Suprapubic skin (tissue), 4 donors: ENCODE results near the gene SCAPER. TPM values are rescaled to one million over a fixed set of nuclear protein-coding genes. Genes with fewer than 3 reads are reported as not detected.

Experiments used
- DNase-seq, 2 donors: peaks; one replicate each; pipeline ENCODE4 v3.0.0-alpha.2; 2019; ENCODE audit warnings: low spot score in 2 of 2
- H3K27ac ChIP-seq: fragments of 200-600 bp; sonication (generic); one replicate; pipeline ENCODE4 v1.5.1; 2019
- H3K27me3 ChIP-seq: fragments of 200-600 bp; sonication (generic); one replicate; pipeline ENCODE4 v1.5.1; 2019
- H3K36me3 ChIP-seq: fragments of 200-600 bp; sonication (generic); one replicate; pipeline ENCODE4 v1.5.1; 2019
- H3K4me1 ChIP-seq: fragments of 200-600 bp; sonication (generic); one replicate; pipeline ENCODE4 v1.5.1; 2019
- H3K4me3 ChIP-seq: fragments of 200-600 bp; sonication (generic); one replicate; pipeline ENCODE4 v1.5.1; 2019; ENCODE audit warnings: mild to moderate bottlenecking
- H3K9me3 ChIP-seq: fragments of 200-600 bp; sonication (generic); one replicate; pipeline ENCODE4 v1.5.1; 2019
- CTCF ChIP-seq, 2 donors: fragments of 200-600 bp in 1 of 2; fragments of 450-650 bp in 1 of 2; sonication (generic) in 1 of 2; IDR thresholded peaks; one replicate each; pipeline ENCODE4 v1.5.1; 2016 to 2019; ENCODE audit warnings: antibody characterized with exemption in 2 of 2, mild to moderate bottlenecking in 1 of 2, moderate library complexity in 1 of 2
- EP300 ChIP-seq: sonication (generic); formaldehyde crosslinking; IDR thresholded peaks from one replicate; pipeline ENCODE4 v1.6.1; 2017; ENCODE audit warnings: antibody characterized with exemption
- POLR2A ChIP-seq, 2 donors: fragments of 450-650 bp; IDR thresholded peaks; one replicate each; pipeline ENCODE4 v1.6.1; 2017; ENCODE audit warnings: antibody characterized with exemption in 2 of 2, mild to moderate bottlenecking in 2 of 2, moderate library complexity in 2 of 2
- POLR2AphosphoS5 ChIP-seq, 3 donors: sonication (generic); formaldehyde crosslinking; IDR thresholded peaks; one replicate each; pipeline ENCODE4 v1.6.1; 2017; ENCODE audit warnings: antibody characterized with exemption in 3 of 3
- WGBS: methylation state at CpG from one replicate; pipeline ENCODE4 v1.1.5; 2018; 5-methylcytosine and 5-hydroxymethylcytosine counted together
- total RNA-seq, 4 donors: library from RNA; depleted of rRNA; stranded (reverse); fragments of >200 nt; gene quantifications; one replicate each; pipeline ENCODE4 v1.1.0, GENCODE V29; 2016

SCAPER gene
- total RNA-seq, 4 donors from 2014 or later = 26.3 to 61.4 (median 37.3) TPM

GRCh38 chr15:76386178-76386577 lies 519.0 kb downstream of the SCAPER start:
- H3K27me3 ChIP-seq = no peaks in the 10 kb centered on the region
- no peak overlapping the region for H3K4me3 ChIP-seq
- no peak for TF ChIP-seq CTCF (IDR thresholded peaks at IDR 0.05)
- no peak for TF ChIP-seq EP300
- no peak for TF ChIP-seq POLR2AphosphoS5 (IDR thresholded peaks at IDR 0.05)
- TF ChIP-seq POLR2A (IDR thresholded peaks at IDR 0.05) = no peak
- no peaks in the 10 kb centered on the region for H3K4me1 ChIP-seq
- DNase-seq = no peak
- H3K9me3 ChIP-seq = no peaks in the 10 kb centered on the region
- WGBS = 100% methylated on average over 2 of the region's 2 CpGs
- peaks cover 12% of the 10 kb centered on the region for H3K36me3 ChIP-seq
- H3K27ac ChIP-seq = no peak overlapping the region

- Histone ChIP-seq H3K9me3 (no peaks in the 10 kb centered on the region), H3K4me1 (no peaks in the 10 kb centered on the region), H3K4me3 (no peak overlapping the region), H3K27ac (no peak overlapping the region), H3K27me3 (no peaks in the 10 kb centered on the region), H3K36me3 (peaks cover 8% of the 10 kb centered on the region)
- WGBS = 94% methylated on average over 2 of the region's 2 CpGs
- no peak for TF ChIP-seq POLR2A (IDR thresholded peaks at IDR 0.05)
- TF ChIP-seq POLR2AphosphoS5 (IDR thresholded peaks at IDR 0.05) = no peak
- no peak for TF ChIP-seq EP300
- TF ChIP-seq CTCF (IDR thresholded peaks at IDR 0.05) = no peak
- no peak for DNase-seq
These were observed 520.7 kb downstream of the SCAPER start for GRCh38 chr15:76384409-76384808.

- no peak overlapping the region for H3K27ac ChIP-seq
- WGBS = 97% methylated on average over 2 of the region's 2 CpGs
- DNase-seq = no peak
- H3K4me3 ChIP-seq = no peak overlapping the region
- H3K9me3 ChIP-seq = no peaks in the 10 kb centered on the region
- TF ChIP-seq POLR2A (IDR thresholded peaks at IDR 0.05) (no peak), CTCF (IDR thresholded peaks at IDR 0.05) (no peak), EP300 (no peak), POLR2AphosphoS5 (IDR thresholded peaks at IDR 0.05) (no peak)
- peaks cover 8% of the 10 kb centered on the region for H3K36me3 ChIP-seq
- no peaks in the 10 kb centered on the region for H3K4me1 ChIP-seq
- H3K27me3 ChIP-seq = no peaks in the 10 kb centered on the region
These were observed 522.0 kb downstream of the SCAPER start for GRCh38 chr15:76382987-76383728.

GRCh38 chr15:76381366-76381765 lies 523.8 kb downstream of the SCAPER start:
- Histone ChIP-seq H3K4me1 (no peaks in the 10 kb centered on the region), H3K4me3 (no peak overlapping the region), H3K9me3 (no peaks in the 10 kb centered on the region), H3K36me3 (peaks cover 8% of the 10 kb centered on the region), H3K27me3 (no peaks in the 10 kb centered on the region), H3K27ac (no peak overlapping the region)
- 92% methylated on average over 4 of the region's 4 CpGs for WGBS
- no peak for DNase-seq
- no peak for TF ChIP-seq CTCF (IDR thresholded peaks at IDR 0.05)
- TF ChIP-seq POLR2AphosphoS5 (IDR thresholded peaks at IDR 0.05) = no peak
- no peak for TF ChIP-seq EP300
- no peak for TF ChIP-seq POLR2A (IDR thresholded peaks at IDR 0.05)

GRCh38 chr15:76380249-76380648 lies 524.9 kb downstream of the SCAPER start:
- H3K36me3 ChIP-seq = peaks cover 15% of the 10 kb centered on the region
- no peak for TF ChIP-seq POLR2A (IDR thresholded peaks at IDR 0.05)
- 100% methylated on average over 1 of the region's 1 CpG for WGBS
- no peaks in the 10 kb centered on the region for H3K9me3 ChIP-seq
- H3K4me1 ChIP-seq = no peaks in the 10 kb centered on the region
- H3K4me3 ChIP-seq = no peak overlapping the region
- H3K27me3 ChIP-seq = no peaks in the 10 kb centered on the region
- no peak for DNase-seq
- H3K27ac ChIP-seq = no peak overlapping the region

GRCh38 chr15:76378691-76379090 lies 526.4 kb downstream of the SCAPER start:
- no peaks in the 10 kb centered on the region for H3K4me1 ChIP-seq
- H3K4me3 ChIP-seq = no peak overlapping the region
- no peak for DNase-seq
- H3K27me3 ChIP-seq = no peaks in the 10 kb centered on the region
- H3K27ac ChIP-seq = no peak overlapping the region
- TF ChIP-seq POLR2A (IDR thresholded peaks at IDR 0.05) = no peak
- TF ChIP-seq CTCF (IDR thresholded peaks at IDR 0.05) = no peak
- TF ChIP-seq POLR2AphosphoS5 (IDR thresholded peaks at IDR 0.05) = no peak
- no peak for TF ChIP-seq EP300
- peaks cover 15% of the 10 kb centered on the region for H3K36me3 ChIP-seq
- no peaks in the 10 kb centered on the region for H3K9me3 ChIP-seq
- 94% methylated on average over 1 of the region's 1 CpG for whole genome bisulfite sequencing
